Parathyroid adenoma (tissue), 2 donors: ENCODE results near the gene VPS13D.

Source experiments
- H2AFZ ChIP-seq: fragments of 300-600 bp; sonication (generic); one replicate; pipeline ENCODE4 v1.7.0; 2017; ENCODE audit warnings: antibody characterized with exemption, mild to moderate bottlenecking
- H3K27ac ChIP-seq: fragments of 300-600 bp; sonication (generic); one replicate; pipeline ENCODE4 v1.7.0; 2017
- H3K27me3 ChIP-seq: fragments of 300-600 bp; sonication (generic); one replicate; pipeline ENCODE4 v1.7.0; 2017; ENCODE audit warnings: low read length; ENCODE audit not compliant: control insufficient read depth, insufficient read depth
- H3K36me3 ChIP-seq: fragments of 300-600 bp; sonication (generic); one replicate; pipeline ENCODE4 v1.7.0; 2017; ENCODE audit warnings: low read length; ENCODE audit not compliant: control insufficient read depth, insufficient read depth
- H3K4me1 ChIP-seq: fragments of 300-600 bp; sonication (generic); one replicate; pipeline ENCODE4 v1.7.0; 2017; ENCODE audit warnings: control low read depth
- H3K4me2 ChIP-seq: fragments of 300-600 bp; sonication (generic); one replicate; pipeline ENCODE4 v1.7.0; 2017; ENCODE audit warnings: low read length
- H3K4me3 ChIP-seq: fragments of 300-600 bp; sonication (generic); one replicate; pipeline ENCODE4 v1.7.0; 2017; ENCODE audit warnings: low read depth, low read length
- H3K79me2 ChIP-seq: fragments of 300-600 bp; sonication (generic); one replicate; pipeline ENCODE4 v1.7.0; 2017; ENCODE audit warnings: control low read depth
- H3K9ac ChIP-seq: fragments of 300-600 bp; sonication (generic); one replicate; pipeline ENCODE4 v1.7.0; 2017; ENCODE audit warnings: mild to moderate bottlenecking
- H3K9me3 ChIP-seq: fragments of 300-600 bp; sonication (generic); one replicate; pipeline ENCODE4 v1.7.0; 2017; ENCODE audit warnings: low read length; ENCODE audit not compliant: control insufficient read depth
- TF ChIP-seq, protein P1 (sequence below): fragments of 300-600 bp; sonication (generic); IDR thresholded peaks from one replicate; pipeline ENCODE4 v1.7.0; 2017; ENCODE audit warnings: antibody characterized with exemption, mild to moderate bottlenecking
- donor health status: primary hyperparathyroidism.

VPS13D gene

DNA sequence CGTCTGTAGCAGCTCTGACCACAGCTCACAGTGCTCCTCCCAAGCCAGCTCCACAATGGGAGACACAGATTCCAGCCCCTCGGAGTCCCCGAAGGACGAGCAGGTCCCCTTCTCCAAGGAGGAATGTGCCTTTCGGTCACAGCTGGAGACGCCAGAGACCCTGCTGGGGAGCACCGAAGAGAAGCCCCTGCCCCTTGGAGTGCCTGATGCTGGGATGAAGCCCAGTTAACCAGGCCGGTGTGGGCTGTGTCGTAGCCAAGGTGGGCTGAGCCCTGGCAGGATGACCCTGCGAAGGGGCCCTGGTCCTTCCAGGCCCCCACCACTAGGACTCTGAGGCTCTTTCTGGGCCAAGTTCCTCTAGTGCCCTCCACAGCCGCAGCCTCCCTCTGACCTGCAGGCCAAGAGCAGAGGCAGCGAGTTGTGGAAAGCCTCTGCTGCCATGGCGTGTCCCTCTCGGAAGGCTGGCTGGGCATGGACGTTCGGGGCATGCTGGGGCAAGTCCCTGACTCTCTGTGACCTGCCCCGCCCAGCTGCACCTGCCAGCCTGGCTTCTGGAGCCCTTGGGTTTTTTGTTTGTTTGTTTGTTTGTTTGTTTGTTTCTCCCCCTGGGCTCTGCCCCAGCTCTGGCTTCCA, 22.9 kb upstream of the VPS13D start:
- no peaks in the 10 kb centered on the region for H3K4me1 ChIP-seq
- no peaks in the 10 kb centered on the region for H3K27me3 ChIP-seq
- no peaks in the 10 kb centered on the region for H3K36me3 ChIP-seq
- no peak overlapping the region for H2AFZ ChIP-seq
- no peak overlapping the region for H3K27ac ChIP-seq
- no peaks in the 10 kb centered on the region for H3K79me2 ChIP-seq
- no peak overlapping the region for H3K4me3 ChIP-seq
- TF ChIP-seq, protein P1, sequence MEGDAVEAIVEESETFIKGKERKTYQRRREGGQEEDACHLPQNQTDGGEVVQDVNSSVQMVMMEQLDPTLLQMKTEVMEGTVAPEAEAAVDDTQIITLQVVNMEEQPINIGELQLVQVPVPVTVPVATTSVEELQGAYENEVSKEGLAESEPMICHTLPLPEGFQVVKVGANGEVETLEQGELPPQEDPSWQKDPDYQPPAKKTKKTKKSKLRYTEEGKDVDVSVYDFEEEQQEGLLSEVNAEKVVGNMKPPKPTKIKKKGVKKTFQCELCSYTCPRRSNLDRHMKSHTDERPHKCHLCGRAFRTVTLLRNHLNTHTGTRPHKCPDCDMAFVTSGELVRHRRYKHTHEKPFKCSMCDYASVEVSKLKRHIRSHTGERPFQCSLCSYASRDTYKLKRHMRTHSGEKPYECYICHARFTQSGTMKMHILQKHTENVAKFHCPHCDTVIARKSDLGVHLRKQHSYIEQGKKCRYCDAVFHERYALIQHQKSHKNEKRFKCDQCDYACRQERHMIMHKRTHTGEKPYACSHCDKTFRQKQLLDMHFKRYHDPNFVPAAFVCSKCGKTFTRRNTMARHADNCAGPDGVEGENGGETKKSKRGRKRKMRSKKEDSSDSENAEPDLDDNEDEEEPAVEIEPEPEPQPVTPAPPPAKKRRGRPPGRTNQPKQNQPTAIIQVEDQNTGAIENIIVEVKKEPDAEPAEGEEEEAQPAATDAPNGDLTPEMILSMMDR, result no peak
- no peaks in the 10 kb centered on the region for H3K9me3 ChIP-seq
- no peak overlapping the region for H3K9ac ChIP-seq
- no peak overlapping the region for H3K4me2 ChIP-seq

DNA sequence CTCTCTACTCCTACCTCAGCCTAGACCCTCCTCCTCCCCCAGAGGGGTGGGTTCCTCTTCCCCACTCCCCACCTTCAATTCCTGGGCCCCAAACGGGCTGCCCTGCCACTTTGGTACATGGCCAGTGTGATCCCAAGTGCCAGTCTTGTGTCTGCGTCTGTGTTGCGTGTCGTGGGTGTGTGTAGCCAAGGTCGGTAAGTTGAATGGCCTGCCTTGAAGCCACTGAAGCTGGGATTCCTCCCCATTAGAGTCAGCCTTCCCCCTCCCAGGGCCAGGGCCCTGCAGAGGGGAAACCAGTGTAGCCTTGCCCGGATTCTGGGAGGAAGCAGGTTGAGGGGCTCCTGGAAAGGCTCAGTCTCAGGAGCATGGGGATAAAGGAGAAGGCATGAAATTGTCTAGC, 21.6 kb upstream of the VPS13D start:
- TF ChIP-seq, protein P1, result no peak
- Histone ChIP-seq H3K4me3 (no peak overlapping the region), H2AFZ (no peak overlapping the region), H3K9ac (no peak overlapping the region), H3K27ac (no peak overlapping the region), H3K4me2 (no peak overlapping the region), H3K4me1 (no peaks in the 10 kb centered on the region), H3K27me3 (no peaks in the 10 kb centered on the region), H3K36me3 (no peaks in the 10 kb centered on the region), H3K9me3 (no peaks in the 10 kb centered on the region), H3K79me2 (no peaks in the 10 kb centered on the region)

DNA sequence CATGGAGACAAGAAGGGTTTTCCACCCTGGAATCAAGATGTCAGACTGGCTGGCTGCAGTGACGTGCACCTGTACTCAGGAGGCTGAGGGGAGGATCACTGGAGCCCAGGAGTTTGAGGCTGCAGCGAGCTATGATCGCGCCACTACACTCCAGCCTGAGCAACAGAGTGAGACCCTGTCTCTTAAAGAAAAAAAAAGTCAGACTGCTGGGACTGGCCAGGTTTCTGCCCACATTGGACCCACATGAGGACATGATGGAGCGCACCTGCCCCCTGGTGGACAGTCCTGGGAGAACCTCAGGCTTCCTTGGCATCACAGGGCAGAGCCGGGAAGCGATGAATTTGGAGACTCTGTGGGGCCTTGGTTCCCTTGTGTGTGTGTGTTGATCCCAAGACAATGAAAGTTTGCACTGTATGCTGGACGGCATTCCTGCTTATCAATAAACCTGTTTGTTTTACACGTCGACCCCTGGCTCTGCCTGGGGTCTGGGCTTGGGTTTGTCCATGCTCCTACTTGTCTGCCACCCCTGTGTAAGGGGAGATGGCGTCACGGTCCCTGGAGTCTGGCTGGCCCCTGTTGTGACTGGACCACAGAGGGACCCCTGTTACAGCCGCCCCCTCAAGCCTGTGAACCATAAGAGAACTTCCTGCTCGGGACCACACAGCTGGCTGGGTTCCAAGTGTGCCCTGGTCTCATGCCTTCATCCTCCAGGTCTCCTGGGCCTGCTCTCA, 20.9 kb upstream of the VPS13D start:
- H3K27ac ChIP-seq, result no peak overlapping the region
- TF ChIP-seq, protein P1, result peak; percentile 79
- H3K9ac ChIP-seq, result no peak overlapping the region
- H3K36me3 ChIP-seq, result no peaks in the 10 kb centered on the region
- H3K4me3 ChIP-seq, result no peak overlapping the region
- no peaks in the 10 kb centered on the region for H3K4me1 ChIP-seq
- H3K27me3 ChIP-seq, result no peaks in the 10 kb centered on the region
- H2AFZ ChIP-seq, result no peak overlapping the region
- H3K79me2 ChIP-seq, result no peaks in the 10 kb centered on the region
- H3K9me3 ChIP-seq, result no peaks in the 10 kb centered on the region
- H3K4me2 ChIP-seq, result no peak overlapping the region

DNA sequence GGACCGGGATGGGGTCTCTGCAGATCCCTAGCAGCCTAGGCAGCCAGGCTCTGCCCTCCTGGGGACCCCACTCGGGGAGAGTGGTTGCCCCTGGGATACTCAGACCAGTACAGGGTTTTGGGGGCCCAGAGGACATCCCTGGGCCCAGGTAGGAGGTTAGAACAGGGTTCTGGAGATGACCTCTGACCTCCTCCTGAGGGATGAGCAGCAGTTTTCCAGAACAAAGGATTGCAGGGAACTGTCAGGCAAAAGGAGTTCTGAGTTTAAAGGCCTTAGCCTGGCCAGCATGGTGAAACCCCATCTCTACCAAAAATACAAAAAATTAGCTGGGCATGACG, 20.4 kb upstream of the VPS13D start:
- H3K36me3 ChIP-seq, result no peaks in the 10 kb centered on the region
- H3K27ac ChIP-seq, result no peak overlapping the region
- no peaks in the 10 kb centered on the region for H3K27me3 ChIP-seq
- H3K4me1 ChIP-seq, result no peaks in the 10 kb centered on the region
- H3K4me2 ChIP-seq, result no peak overlapping the region
- no peak overlapping the region for H3K9ac ChIP-seq
- TF ChIP-seq, protein P1, result no peak
- no peaks in the 10 kb centered on the region for H3K79me2 ChIP-seq
- no peak overlapping the region for H3K4me3 ChIP-seq
- H2AFZ ChIP-seq, result no peak overlapping the region
- H3K9me3 ChIP-seq, result no peaks in the 10 kb centered on the region
